ENCODE data around the gene FBXO41. TPM values are rescaled to one million over a fixed set of nuclear protein-coding genes. Genes with fewer than 3 reads are reported as not detected.

FBXO41 gene
- total and polyA plus RNA-seq, 9 of the 15 experiments (the other 6 are each of a cell fraction or from before 2014, with no cell fraction given) = 0.21 to 8.2 (median 3.5) TPM

- H3K27ac ChIP-seq (ENCODE audit: extremely low read depth, low read depth, low read length) = no peak overlapping the region
- BruUV-seq (replicated peaks) = no TSS peak
- intact Hi-C loops (cut with micrococcal nuclease) (loop anchor here (5.0 kb wide), 1 partner anchor 76 kb away; no protein-coding TSS in a partner anchor), in situ Hi-C loops (cut with MboI) (no loop called here)
- 0% methylated on average over 5 of the region's 5 CpGs for WGBS (ENCODE audit: insufficient coverage, low coverage, missing lambda C conversion rate)
- no peak for ATAC-seq
- FAIRE-seq = no peak
- H3K9me3 ChIP-seq (replicated peaks; ENCODE audit: control insufficient read depth, insufficient read depth, low read depth, low read length) = no peaks in the 10 kb centered on the region
- no peaks in the 10 kb centered on the region for H3K79me2 ChIP-seq (ENCODE audit: control insufficient read depth, insufficient read depth, low read length)
- DNase-seq (ENCODE audit: extremely low read depth in 1 of 4, low spot score in 3 of 4) = no peak
- no peak overlapping the region for H2AFZ ChIP-seq (ENCODE audit: low read depth, low read length)
- no peak overlapping the region for H3K4me3 ChIP-seq
- peaks cover 2% of the 10 kb centered on the region for H3K9me1 ChIP-seq (ENCODE audit: control insufficient read depth, insufficient read depth, low read length)
- no peaks in the 10 kb centered on the region for H4K20me1 ChIP-seq (replicated peaks; ENCODE audit: control insufficient read depth, insufficient read depth, low read length)
- H3K36me3 ChIP-seq (ENCODE audit: control insufficient read depth, insufficient read depth, low read length) = no peaks in the 10 kb centered on the region
- ChIA-PET POLR2A (interaction anchor here (0.7 kb wide), 1 partner anchor 90 kb away, joined by 3 read pairs; the partner anchor contains the start of gene ALMS1), CTCF (ENCODE audit: low intra/inter-chr PET ratio) (no interaction called here)
- peaks cover 5 to 51% of the 10 kb centered on the region in 2 experiments; a peak in 4 of 5 replicates for H3K27me3 ChIP-seq (ENCODE audit: control insufficient read depth in 2 of 2, insufficient read depth in 2 of 2, low read length in 2 of 2)
- no peak overlapping the region; a peak in 2 of 4 replicates for H3K9ac ChIP-seq (ENCODE audit: insufficient read depth in 1 of 2, low read depth in 2 of 2, low read length in 2 of 2)
- no peak overlapping the region for H3K4me2 ChIP-seq (ENCODE audit: insufficient read depth, low read length)
- H3K4me1 ChIP-seq (replicated peaks in 1 of 2; ENCODE audit: control insufficient read depth in 2 of 2, insufficient read depth in 2 of 2, low read length in 2 of 2) = peaks cover 0 to 28% of the 10 kb centered on the region in 2 experiments; a peak in 2 of 5 replicates
- TF ChIP-seq SMARCA4 (IDR thresholded peaks at IDR 0.05) = no peak
- TF ChIP-seq SIRT6 (IDR thresholded peaks at IDR 0.05; ENCODE audit: low read depth, low read length) = no peak
- no peak for TF ChIP-seq POLR2AphosphoS2 (IDR thresholded peaks at IDR 0.05; ENCODE audit: low read length)
- TF ChIP-seq MYBL2 (IDR thresholded peaks at IDR 0.05; ENCODE audit: low read depth) = no peak
- no peak for TF ChIP-seq MYBL2 (CRISPR knock-in tag; IDR thresholded peaks at IDR 0.05; ENCODE audit: borderline replicate concordance)
- no peak for TF ChIP-seq SNIP1 (IDR thresholded peaks at IDR 0.05; ENCODE audit: low read depth)
- no peak for TF ChIP-seq MNT (conservative IDR thresholded peaks at IDR 0.05)
- TF ChIP-seq TRIM24 (IDR thresholded peaks at IDR 0.05) = no peak
- TF ChIP-seq RNF2 (IDR thresholded peaks at IDR 0.05) = no peak
- TF ChIP-seq HDAC1 (IDR thresholded peaks at IDR 0.05) = no peak
- no peak for TF ChIP-seq POLR2B (IDR thresholded peaks at IDR 0.05; ENCODE audit: low read depth, partially characterized antibody)
- no peak for TF ChIP-seq ZBTB40 (IDR thresholded peaks at IDR 0.05)
- TF ChIP-seq ZBTB40 (CRISPR knock-in tag; IDR thresholded peaks at IDR 0.05) = no peak
- TF ChIP-seq SMC3 (conservative IDR thresholded peaks at IDR 0.05; ENCODE audit: insufficient read depth, low read depth, low read length) = no peak
Measured at GRCh38 chr2:73295751-73296400, 11.6 kb upstream of the FBXO41 start.
